T-cell (primary cell): ENCODE data around the gene SZRD1. TPM values are rescaled to one million over a fixed set of nuclear protein-coding genes. Genes with fewer than 3 reads are reported as not detected.
A peak's percentile ranks its signal among the peaks of the same experiment; 100 is the strongest.

ENCODE experiments used
- ATAC-seq, 4 experiments: fragments of 200-7000 bp in 3 of 4; fragments of 150-1000 bp in 1 of 4; cut with Tn5 transposase; replicated peaks in 1 of 4; 1 replicate in 3 of 4; 2 replicates in 1 of 4; pipeline ENCODE4 v1.10.0; 2021; ENCODE audit warnings: moderate library complexity in 3 of 4, mild to moderate bottlenecking in 2 of 4, moderate number of reproducible peaks in 1 of 4
- CTCF ChIA-PET, 2 donors: fragments of 300-600 bp; sonication (Branson Sonifier 250); formaldehyde crosslinking; loops; one replicate each; lab custom pipeline; 2022; ENCODE audit warnings: antibody characterized with exemption in 2 of 2; lab: Charles Lee
- POLR2A ChIA-PET, 2 donors: fragments of 300-600 bp; sonication (Branson Sonifier 250); formaldehyde crosslinking; loops; one replicate each; lab custom pipeline; 2022; ENCODE audit warnings: antibody characterized with exemption in 2 of 2; lab: Charles Lee
- DNase-seq, 35 experiments: peaks; one replicate each; pipeline versions ENCODE4 v3.0.0 to v3.0.0-alpha.2; 2013 to 2023
- H3K27ac ChIP-seq: one replicate; pipeline ENCODE4 v1.5.1; 2013; ENCODE audit warnings: low read length
- H3K27me3 ChIP-seq, 2 experiments: replicated peaks in 1 of 2; 1 replicate in 1 of 2; 2 replicates in 1 of 2; pipeline versions ENCODE4 v1.6.1 to v1.7.0; 2013; ENCODE audit warnings: low read length in 1 of 2, mixed read lengths in 1 of 2; ENCODE audit not compliant: control insufficient read depth in 2 of 2, insufficient read depth in 2 of 2; ENCODE audit errors: extremely low read depth in 1 of 2
- H3K36me3 ChIP-seq, 2 donors: 1 replicate in 1 of 2; 2 replicates in 1 of 2; pipeline versions ENCODE4 v1.6.1 to v1.7.0; 2013; ENCODE audit warnings: low read length in 1 of 2; ENCODE audit not compliant: control insufficient read depth in 2 of 2, insufficient read depth in 1 of 2; ENCODE audit errors: extremely low read depth in 1 of 2
- H3K4me1 ChIP-seq, 2 experiments: 1 replicate in 1 of 2; 2 replicates in 1 of 2; pipeline versions ENCODE4 v1.6.1 to v1.7.0; 2013; ENCODE audit warnings: low read length in 2 of 2, mixed read lengths in 1 of 2; ENCODE audit not compliant: insufficient read depth in 2 of 2, control insufficient read depth in 1 of 2; ENCODE audit errors: extremely low read depth in 1 of 2
- H3K4me3 ChIP-seq, 2 donors: 1 replicate in 1 of 2; 2 replicates in 1 of 2; pipeline versions ENCODE4 v1.5.1 to v1.7.0; 2013; ENCODE audit warnings: mild to moderate bottlenecking in 2 of 2, low read length in 1 of 2, moderate library complexity in 1 of 2; ENCODE audit not compliant: control insufficient read depth in 1 of 2; ENCODE audit errors: extremely low read depth in 1 of 2
- H3K9me3 ChIP-seq: 2 replicates; pipeline ENCODE4 v1.7.0; 2013
- H3K27ac Mint-ChIP-seq, 2 donors: one replicate each; pipeline ENCODE4 v1.8.0; 2020 to 2021; ENCODE audit warnings: mild to moderate bottlenecking in 2 of 2, mixed read lengths in 2 of 2
- H3K27me3 Mint-ChIP-seq, 2 donors: one replicate each; pipeline ENCODE4 v1.8.0; 2021 to 2022; ENCODE audit warnings: mixed read lengths in 2 of 2
- H3K36me3 Mint-ChIP-seq: one replicate; pipeline ENCODE4 v1.8.0; 2021; ENCODE audit warnings: mixed read lengths
- H3K4me1 Mint-ChIP-seq, 3 donors: one replicate each; pipeline ENCODE4 v1.8.0; 2020 to 2022; ENCODE audit warnings: mixed read lengths in 3 of 3, mild to moderate bottlenecking in 1 of 3
- H3K4me3 Mint-ChIP-seq, 3 donors: one replicate each; pipeline ENCODE4 v1.8.0; 2020 to 2022; ENCODE audit warnings: mild to moderate bottlenecking in 3 of 3, mixed read lengths in 3 of 3, moderate library complexity in 3 of 3
- H3K9me3 Mint-ChIP-seq, 3 donors: one replicate each; pipeline ENCODE4 v1.8.0; 2020 to 2022; ENCODE audit warnings: mixed read lengths in 3 of 3
- WGBS: methylation state at CpG from one replicate; pipeline ENCODE4 v1.1.5; 2013; ENCODE audit warnings: missing lambda C conversion rate; ENCODE audit not compliant: insufficient coverage; 5-methylcytosine and 5-hydroxymethylcytosine counted together
- total RNA-seq, 35 experiments: library from RNA in 6 of 35; stranded (reverse) in 6 of 35; fragments of 120-200 nt in 1 of 35; gene quantifications; one replicate each; pipeline versions ENCODE4 v1.2.1 to v1.2.4 and lab custom pipeline; 2013 to 2026

SZRD1 gene
- total RNA-seq, 5 donors from 2014 or later (not counting 1 experiment from before 2014, with no cell fraction given) = 87.2 to 122 (median 106) TPM

- Histone ChIP-seq H3K4me1 (peaks cover 19 to 56% of the 10 kb centered on the region in 2 experiments), H3K27ac (no peak overlapping the region), H3K9me3 (no peaks in the 10 kb centered on the region), H3K27me3 (no peaks in the 10 kb centered on the region), H3K36me3 (peaks cover 16 to 52% of the 10 kb centered on the region in 2 donors), H3K4me3 (no peak overlapping the region)
- POLR2A ChIA-PET = no interaction called here
- Mint-ChIP-seq H3K4me1 (peaks cover 46 to 55% (median 52%) of the 10 kb centered on the region in 3 donors), H3K9me3 (no peaks in the 10 kb centered on the region), H3K27ac (peak overlapping the region; percentile 74 to 89), H3K27me3 (no peaks in the 10 kb centered on the region), H3K4me3 (peak overlapping the region; percentile 61 to 97 (median 62)), H3K36me3 (peaks cover 33% of the 10 kb centered on the region)
- DNase-seq (no peak), ATAC-seq (no peak)
- WGBS = 67% methylated on average over 1 of the region's 2 CpGs
- CTCF ChIA-PET = no interaction called here
Measured at GRCh38 chr1:16442941-16443340, 75.9 kb downstream of the SZRD1 start.

- no peak overlapping the region for H3K4me3 Mint-ChIP-seq
- H3K9me3 Mint-ChIP-seq = no peaks in the 10 kb centered on the region
- 94% methylated on average over 12 of the region's 14 CpGs for WGBS
- peak overlapping the region; percentile 10 to 16 for H3K27ac Mint-ChIP-seq
- no peaks in the 10 kb centered on the region for H3K27me3 ChIP-seq
- H3K36me3 Mint-ChIP-seq = peaks cover 44% of the 10 kb centered on the region
- no peaks in the 10 kb centered on the region for H3K9me3 ChIP-seq
- no peak for ATAC-seq
- ChIA-PET CTCF (no interaction called here), POLR2A (no interaction called here)
- H3K4me3 ChIP-seq = no peak overlapping the region
- no peaks in the 10 kb centered on the region for H3K27me3 Mint-ChIP-seq
- H3K4me1 Mint-ChIP-seq = peaks cover 59 to 67% (median 65%) of the 10 kb centered on the region in 3 donors
- H3K4me1 ChIP-seq = peaks cover 19 to 62% of the 10 kb centered on the region in 2 experiments
- peaks cover 16 to 65% of the 10 kb centered on the region in 2 donors for H3K36me3 ChIP-seq
- H3K27ac ChIP-seq = no peak overlapping the region
- DNase-seq = no peak
Measured at GRCh38 chr1:16443975-16444770, 77.1 kb downstream of the SZRD1 start.

- no peak overlapping the region for H3K27ac Mint-ChIP-seq
- peaks cover 61 to 76% (median 72%) of the 10 kb centered on the region in 3 donors for H3K4me1 Mint-ChIP-seq
- Histone ChIP-seq H3K4me3 (no peak overlapping the region), H3K36me3 (peaks cover 19 to 74% of the 10 kb centered on the region in 2 donors), H3K4me1 (peaks cover 19 to 64% of the 10 kb centered on the region in 2 experiments), H3K27me3 (no peaks in the 10 kb centered on the region), H3K27ac (no peak overlapping the region), H3K9me3 (no peaks in the 10 kb centered on the region)
- H3K36me3 Mint-ChIP-seq = peaks cover 53% of the 10 kb centered on the region
- ATAC-seq (no peak), DNase-seq (no peak)
- H3K27me3 Mint-ChIP-seq = no peaks in the 10 kb centered on the region
- ChIA-PET CTCF (no interaction called here), POLR2A (no interaction called here)
- WGBS = 83% methylated on average over 4 of the region's 4 CpGs
- no peaks in the 10 kb centered on the region for H3K9me3 Mint-ChIP-seq
- no peak overlapping the region for H3K4me3 Mint-ChIP-seq
Measured at GRCh38 chr1:16445052-16445451, 78.0 kb downstream of the SZRD1 start.

- no peak overlapping the region for H3K4me3 Mint-ChIP-seq
- H3K36me3 ChIP-seq = peaks cover 19 to 84% of the 10 kb centered on the region in 2 donors
- H3K27me3 Mint-ChIP-seq = no peaks in the 10 kb centered on the region
- no peak overlapping the region for H3K4me3 ChIP-seq
- ChIA-PET POLR2A (no interaction called here), CTCF (interaction anchor here in 1 of 2 donors (0.6 kb wide), 1 partner anchor 367 kb away, joined by 5 read pairs; no protein-coding TSS in a partner anchor)
- peaks cover 19 to 60% of the 10 kb centered on the region in 2 experiments for H3K4me1 ChIP-seq
- H3K9me3 ChIP-seq = no peaks in the 10 kb centered on the region
- H3K4me1 Mint-ChIP-seq = peaks cover 55 to 77% (median 74%) of the 10 kb centered on the region in 3 donors
- H3K27me3 ChIP-seq = no peaks in the 10 kb centered on the region
- H3K9me3 Mint-ChIP-seq = no peaks in the 10 kb centered on the region
- WGBS = 100% methylated on average over 2 of the region's 10 CpGs
- no peak overlapping the region for H3K27ac ChIP-seq
- ATAC-seq = no peak
- DNase-seq = no peak
- H3K27ac Mint-ChIP-seq = no peak overlapping the region
- H3K36me3 Mint-ChIP-seq = peaks cover 58% of the 10 kb centered on the region
Measured at GRCh38 chr1:16446116-16446515, 79.1 kb downstream of the SZRD1 start.

DNA sequence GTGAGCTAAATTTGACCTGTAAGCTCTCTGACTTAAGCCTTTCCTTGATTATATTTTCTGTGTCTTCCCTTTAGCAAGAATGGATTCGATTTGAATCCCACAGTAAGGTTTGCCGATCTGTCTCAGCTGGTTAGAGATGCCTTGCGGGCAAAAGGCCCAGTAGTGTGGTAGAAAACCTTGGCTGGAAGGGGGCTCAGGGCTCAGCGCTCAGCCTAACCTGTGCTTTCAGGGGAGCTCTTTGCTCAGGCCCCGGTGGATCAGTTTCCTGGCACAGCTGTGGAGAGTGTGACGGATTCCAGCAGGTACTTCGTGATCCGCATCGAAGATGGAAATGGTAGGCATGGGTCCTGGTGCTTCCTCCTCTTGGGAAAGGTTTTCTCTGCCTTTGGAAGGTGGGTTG, 80.6 kb downstream of the SZRD1 start:
- Mint-ChIP-seq H3K27ac (no peak overlapping the region), H3K4me1 (peaks cover 50 to 72% (median 69%) of the 10 kb centered on the region in 3 donors), H3K4me3 (no peak overlapping the region), H3K9me3 (no peaks in the 10 kb centered on the region), H3K27me3 (no peaks in the 10 kb centered on the region), H3K36me3 (peaks cover 65% of the 10 kb centered on the region)
- Histone ChIP-seq H3K27ac (no peak overlapping the region), H3K27me3 (no peaks in the 10 kb centered on the region), H3K36me3 (peaks cover 19 to 94% of the 10 kb centered on the region in 2 donors), H3K4me1 (peaks cover 5 to 45% of the 10 kb centered on the region in 2 experiments), H3K4me3 (no peak overlapping the region), H3K9me3 (no peaks in the 10 kb centered on the region)
- CTCF ChIA-PET = interaction anchor here in 1 of 2 donors (0.6 kb wide), 1 partner anchor 59 kb away, joined by 12 read pairs; no protein-coding TSS in a partner anchor
- ATAC-seq = no peak
- WGBS = 95% methylated on average over 8 of the region's 9 CpGs
- DNase-seq = no peak
- POLR2A ChIA-PET = no interaction called here
